HG03097 (cell line): ENCODE measurements around the gene GRIA4.
"Not testable (repeated sequence)": the region's sequence is repeated elsewhere in the genome, so short reads cannot be mapped to it uniquely, and the experiment has no call there.

Source experiments
- ATAC-seq: cut with Tn5 transposase; IDR thresholded peaks from one replicate; pipeline ENCODE4 v1.9.1; 2021; ENCODE audit not compliant: unreplicated experiment, low FRiP score

GRIA4 gene

DNA sequence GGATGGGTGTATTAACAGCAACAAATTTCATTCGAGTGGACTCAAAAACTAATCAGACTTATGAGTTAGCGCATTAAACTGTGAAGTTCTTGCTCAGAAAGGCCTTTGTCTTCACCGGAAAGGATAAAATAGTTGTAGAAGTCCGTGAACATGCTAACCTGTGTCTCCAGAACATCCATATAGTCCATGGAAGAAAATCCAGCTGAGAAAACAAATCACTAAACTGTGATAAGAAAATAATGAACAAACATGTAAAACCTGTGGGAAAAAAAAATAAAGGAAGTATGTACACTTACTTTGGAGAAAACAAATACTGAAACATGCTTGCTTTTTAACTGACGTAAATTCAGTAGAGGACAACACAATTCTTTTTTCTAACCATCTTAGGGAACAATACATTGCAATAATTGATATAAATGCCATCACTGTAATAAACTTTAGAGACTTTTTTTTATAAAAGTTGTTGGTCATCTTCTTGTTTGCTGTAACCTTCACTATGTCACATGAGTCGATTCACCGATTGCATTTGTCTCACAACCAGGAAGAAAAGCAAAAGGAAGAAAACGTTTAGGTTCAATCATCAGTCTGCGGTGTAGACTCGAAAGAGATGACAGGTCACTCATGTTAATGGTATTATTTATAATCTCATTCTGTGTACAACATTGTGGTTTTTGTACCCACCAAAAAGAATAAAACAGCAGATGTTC is 370.3 kb downstream of the GRIA4 start:
- no peak for ATAC-seq

GRCh38 chr11:105986554-105986953 is 376.7 kb downstream of the GRIA4 start:
- ATAC-seq: peak; percentile 73

GRCh38 chr11:105988197-105988596 is 378.3 kb downstream of the GRIA4 start:
- ATAC-seq: no peak

DNA sequence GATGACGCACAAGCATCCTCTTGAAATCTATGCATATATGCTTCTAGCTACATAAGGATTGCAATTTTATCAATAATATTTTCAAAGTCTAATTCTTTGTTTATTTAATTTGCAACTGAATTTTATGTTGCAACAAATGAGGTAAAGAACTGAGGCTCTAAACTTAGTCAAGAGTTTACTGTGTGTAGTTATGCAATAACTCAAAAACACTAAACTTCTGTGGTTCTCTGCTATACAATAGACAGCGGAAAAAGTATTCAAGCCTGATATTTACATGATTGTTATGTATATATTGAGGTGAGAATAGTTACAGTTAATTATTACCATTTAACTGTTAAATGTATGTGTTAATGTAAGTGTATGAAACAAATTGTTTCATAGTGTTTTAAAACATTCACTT is 379.3 kb downstream of the GRIA4 start:
- ATAC-seq: no peak

DNA sequence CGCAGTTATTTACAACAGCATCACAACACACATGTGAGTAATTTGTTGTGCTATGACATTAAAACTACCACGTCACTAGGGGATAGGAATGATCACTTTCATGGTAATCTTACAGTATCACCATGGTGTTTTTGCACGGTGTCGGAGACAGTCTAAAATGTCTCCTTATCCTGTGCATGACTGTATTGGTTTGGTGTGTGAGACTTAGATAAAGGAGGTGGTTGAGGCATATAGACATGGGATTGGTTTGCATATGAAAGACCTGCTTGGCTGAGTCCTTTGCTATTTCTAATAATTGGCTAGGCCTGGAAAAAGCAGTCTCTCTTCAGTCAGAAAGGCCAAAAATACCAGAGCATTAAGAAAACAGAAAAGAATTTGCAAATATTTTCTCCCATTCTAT is 382.0 kb downstream of the GRIA4 start:
- no peak for ATAC-seq

DNA sequence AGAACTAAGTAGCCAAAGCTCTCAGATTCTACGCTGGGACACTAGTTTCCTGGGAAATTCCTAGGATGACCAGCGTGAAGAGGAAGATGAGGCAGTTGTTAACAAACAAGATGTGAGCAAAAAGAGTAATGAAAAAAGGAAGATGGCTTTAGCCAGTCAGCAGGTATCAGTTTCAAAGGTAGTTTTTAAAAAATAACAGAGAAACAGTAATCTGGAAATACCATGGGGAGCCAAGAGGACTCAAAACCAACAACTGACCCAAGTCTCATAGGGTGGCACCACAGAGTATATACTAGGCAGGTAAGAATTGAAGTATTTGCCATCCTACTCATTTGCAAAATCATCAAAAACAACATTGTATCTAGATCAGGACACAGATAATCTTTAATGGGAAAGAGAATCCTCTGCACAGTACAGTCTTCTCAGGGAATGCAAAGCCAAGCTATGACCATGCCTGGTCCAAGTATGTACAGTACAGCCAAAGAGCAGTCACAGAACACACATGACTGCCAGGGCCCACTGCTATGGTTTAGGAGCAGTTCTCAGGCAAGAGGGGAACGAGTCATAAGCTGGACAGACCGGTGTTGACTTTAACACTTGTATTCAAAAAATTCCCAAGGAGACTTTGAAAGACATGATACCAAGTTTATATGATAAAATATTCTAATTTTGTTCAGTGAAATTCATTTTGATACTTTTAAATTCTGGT is 391.6 kb downstream of the GRIA4 start:
- ATAC-seq: no peak

GRCh38 chr11:106003094-106003493 is 393.2 kb downstream of the GRIA4 start:
- ATAC-seq: not testable (repeated sequence)

GRCh38 chr11:106011481-106011880 is 401.6 kb downstream of the GRIA4 start:
- ATAC-seq: no peak

DNA sequence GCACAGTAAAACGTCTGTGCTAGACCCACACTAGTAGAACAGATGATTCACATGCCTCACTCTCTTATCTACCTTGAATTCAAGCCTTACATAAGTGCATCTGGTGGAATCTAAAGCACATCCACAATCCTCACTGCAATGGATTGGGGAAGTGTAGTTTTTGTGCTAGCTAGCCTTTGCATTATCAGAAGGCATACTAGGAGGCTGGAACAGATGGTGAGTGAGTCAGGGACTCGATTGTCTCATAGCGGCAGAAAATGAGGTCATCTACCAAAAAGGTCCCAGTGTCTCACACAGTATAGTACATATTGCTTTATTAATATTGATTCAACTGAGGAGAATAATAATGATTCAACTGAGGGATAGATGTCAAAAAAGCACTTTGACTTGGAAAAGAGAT is 402.9 kb downstream of the GRIA4 start:
- no peak for ATAC-seq

DNA sequence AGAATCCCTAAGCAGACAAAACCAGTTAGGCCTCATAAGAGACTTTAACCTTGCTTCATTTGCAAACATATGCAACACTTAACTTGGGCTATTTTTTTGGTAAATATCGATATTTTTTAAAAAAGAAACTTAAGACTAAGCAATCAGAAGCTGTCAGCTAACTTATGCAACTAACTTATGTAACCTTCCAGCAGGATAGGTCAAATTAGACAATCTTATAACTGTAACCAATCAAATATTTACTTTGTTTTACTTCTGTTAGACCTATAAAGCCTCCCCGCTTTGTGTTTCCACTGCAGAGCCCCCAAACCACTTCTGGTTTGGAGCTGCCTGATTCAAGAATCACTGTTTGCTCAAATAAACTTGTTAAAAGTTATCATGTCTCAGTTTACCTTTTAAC is 404.2 kb downstream of the GRIA4 start:
- no peak for ATAC-seq

DNA sequence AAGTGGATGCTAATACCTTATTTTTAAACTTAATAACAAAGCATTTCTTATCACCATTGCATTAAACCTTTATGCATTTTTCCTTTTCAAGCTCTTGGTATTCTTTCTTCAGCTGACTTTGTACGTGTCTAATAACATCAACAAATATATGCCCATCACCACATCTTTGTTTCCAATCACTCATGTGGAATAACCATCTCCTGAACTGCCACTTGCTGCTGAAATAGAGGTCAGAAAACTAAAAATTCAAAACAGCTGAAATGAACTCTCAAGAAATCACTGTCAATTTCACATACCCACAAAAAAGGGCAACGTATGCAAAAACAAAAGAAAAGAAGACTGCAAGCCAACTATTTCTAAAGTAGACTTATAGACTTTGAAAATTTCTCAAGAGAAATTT is 404.7 kb downstream of the GRIA4 start:
- ATAC-seq: no peak

- no peak for ATAC-seq
Measured at GRCh38 chr11:106015066-106015465, 405.2 kb downstream of the GRIA4 start.

DNA sequence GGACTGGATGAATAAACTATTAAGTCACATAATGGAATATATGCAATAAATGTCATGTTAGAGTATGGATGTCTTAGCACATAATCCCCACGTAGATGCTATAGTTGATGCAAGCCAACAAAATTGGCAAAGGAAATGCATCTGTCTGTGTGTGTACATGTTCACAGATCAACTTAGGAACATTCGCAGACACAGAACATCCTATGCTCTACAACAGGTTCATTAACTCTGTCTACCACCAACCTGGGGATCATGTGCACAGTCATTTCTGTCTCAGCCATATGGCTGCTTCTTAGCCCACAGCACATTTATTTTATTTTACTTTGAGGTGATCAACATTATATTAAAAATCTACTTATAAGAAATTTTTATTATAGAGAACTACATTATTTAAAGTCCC is 407.2 kb downstream of the GRIA4 start:
- no peak for ATAC-seq

DNA sequence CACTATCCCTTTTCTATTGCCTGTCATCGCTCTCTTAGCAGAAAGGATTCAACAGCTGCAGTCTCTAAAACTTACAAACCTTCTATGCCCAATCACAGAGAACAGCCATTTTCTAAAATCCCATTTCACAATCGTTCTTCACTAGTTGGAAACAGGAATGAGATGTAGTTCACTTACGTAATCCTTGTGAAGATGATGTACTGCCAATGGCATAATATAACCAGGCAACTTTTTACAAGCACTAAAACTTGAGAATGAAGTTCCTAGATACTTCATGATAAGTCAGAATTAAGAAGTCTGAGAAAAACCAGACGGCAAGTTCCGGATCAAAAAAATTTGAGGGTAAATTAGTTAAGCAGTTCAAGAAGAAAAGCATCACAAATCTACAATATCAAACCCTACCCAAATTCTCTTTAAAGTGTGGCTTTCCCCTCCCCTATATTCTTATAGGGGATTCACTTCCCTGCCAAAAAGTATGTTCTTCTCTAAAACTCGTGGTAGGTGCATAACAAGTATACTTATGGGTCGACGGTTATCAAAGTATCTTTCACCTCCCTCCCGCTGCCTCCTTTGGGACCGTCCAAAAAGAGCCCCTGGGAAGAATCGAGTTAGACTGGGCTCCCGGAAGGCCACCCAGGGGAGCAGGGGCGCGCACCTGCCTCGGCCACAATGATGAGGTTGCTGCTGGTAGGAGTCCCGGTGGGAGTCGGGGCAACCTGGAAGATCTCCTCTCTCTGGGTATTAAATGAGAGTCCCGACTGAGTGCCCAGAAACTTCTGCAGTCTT is 411.5 kb downstream of the GRIA4 start:
- peak; percentile 15 for ATAC-seq

- peak; percentile 99 for ATAC-seq
Measured at GRCh38 chr11:106021967-106022794, 412.3 kb downstream of the GRIA4 start, which contains the start of gene MSANTD4. Gene MSANTD4, minus strand, starts transcription at chr11:106022240. Its CDS starts 11,323 bp downstream, at chr11:106010917.

DNA sequence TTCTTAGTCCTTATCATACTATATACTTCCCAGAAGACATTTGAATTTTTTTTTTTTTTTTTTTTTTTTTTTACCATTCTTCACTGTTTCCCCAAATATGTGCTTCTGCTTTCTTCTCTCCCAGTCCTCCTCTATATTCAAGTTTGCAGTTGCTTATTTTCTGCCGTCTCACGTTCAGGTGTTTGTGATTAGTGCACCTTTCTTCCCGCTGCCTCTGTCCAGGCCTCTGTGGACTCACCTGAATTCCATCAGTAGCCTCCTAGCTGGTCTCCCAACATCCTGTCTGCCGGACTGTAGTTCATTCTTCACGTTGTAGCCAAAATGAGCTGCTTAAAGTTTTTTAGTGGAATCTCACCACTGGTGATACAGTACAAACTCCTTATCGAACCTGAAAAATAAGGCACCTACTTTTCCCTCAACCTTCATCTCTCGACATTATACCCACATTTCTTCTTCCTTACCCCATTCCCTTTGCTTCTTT is 413.0 kb downstream of the GRIA4 start:
- no peak for ATAC-seq

GRCh38 chr11:106030609-106031008 is 420.7 kb downstream of the GRIA4 start:
- no peak for ATAC-seq

- ATAC-seq: no peak
Measured at GRCh38 chr11:106031202-106031810, 421.4 kb downstream of the GRIA4 start.
